GM21526 (cell line): ENCODE measurements around the gene PTPRT.

Source experiments
- ATAC-seq: cut with Tn5 transposase; IDR thresholded peaks from one replicate; pipeline ENCODE4 v1.9.1; 2021; ENCODE audit warnings: moderate library complexity; ENCODE audit not compliant: unreplicated experiment, low FRiP score

PTPRT gene

GRCh38 chr20:42506397-42506796 is 683.3 kb downstream of the PTPRT start:
- no peak for ATAC-seq

GRCh38 chr20:42502591-42502990 is 687.1 kb downstream of the PTPRT start:
- no peak for ATAC-seq

DNA sequence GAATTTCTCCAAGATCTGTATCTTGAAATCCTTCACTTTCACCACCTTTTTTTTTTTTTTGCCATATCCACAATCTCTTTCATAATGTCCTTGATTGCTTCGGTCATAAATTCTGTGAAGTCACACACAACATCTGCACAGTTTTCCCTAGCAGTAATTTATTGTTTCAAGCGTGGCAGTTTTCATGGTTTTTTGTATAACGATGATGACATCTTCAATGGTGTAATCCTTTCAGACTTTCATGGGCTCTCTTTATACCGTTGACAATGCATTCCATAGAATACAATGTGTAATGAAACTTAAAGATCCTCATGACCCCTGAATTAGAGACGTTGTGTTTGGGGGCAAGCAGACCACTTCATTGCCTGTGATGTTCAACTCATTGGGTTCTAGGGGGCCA is 693.1 kb downstream of the PTPRT start:
- no peak for ATAC-seq

DNA sequence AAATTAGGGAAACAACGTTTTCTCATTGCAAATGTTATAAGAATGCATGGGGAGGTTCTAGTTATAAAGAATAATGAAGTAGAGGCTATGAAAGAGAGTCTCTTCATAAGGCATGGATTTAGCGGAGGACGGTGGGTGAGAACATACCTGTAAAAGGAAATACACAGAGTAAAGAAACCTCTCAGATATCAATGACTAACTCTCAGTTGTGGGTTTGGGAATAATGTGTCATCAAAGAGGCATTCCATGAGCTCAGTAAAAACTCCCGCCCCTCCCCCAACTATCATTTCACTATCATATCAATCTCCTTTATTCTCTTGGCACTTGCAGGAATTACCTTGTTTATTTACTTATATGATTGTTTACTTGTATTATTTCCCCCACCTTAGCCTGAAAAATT is 695.4 kb downstream of the PTPRT start:
- no peak for ATAC-seq

GRCh38 chr20:42493001-42493400 is 696.7 kb downstream of the PTPRT start:
- ATAC-seq = no peak

- ATAC-seq = no peak
Observed at GRCh38 chr20:42492290-42492689, 697.4 kb downstream of the PTPRT start.

DNA sequence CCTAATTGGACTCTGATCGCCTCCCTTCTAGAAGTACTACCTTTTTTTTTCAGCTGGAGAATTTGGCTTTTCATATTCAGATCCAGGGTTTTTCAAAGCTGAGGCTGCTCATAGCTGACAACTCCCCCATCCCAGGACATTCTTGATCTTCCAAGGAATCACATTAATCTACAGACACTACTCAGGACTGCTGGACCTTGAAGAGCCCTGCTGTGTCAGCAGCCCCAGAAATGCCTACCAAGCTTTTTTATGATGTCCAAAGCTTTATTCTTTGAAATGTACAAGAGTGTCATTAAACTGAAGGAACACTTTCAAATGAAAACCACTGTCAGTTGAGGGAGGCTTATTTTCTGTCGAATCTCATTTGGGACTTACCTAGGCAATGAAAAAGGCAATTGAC is 704.1 kb downstream of the PTPRT start:
- ATAC-seq = no peak

- ATAC-seq = no peak
Observed at GRCh38 chr20:42484790-42485375, 704.8 kb downstream of the PTPRT start.

- ATAC-seq = no peak
Observed at GRCh38 chr20:42484335-42484734, 705.4 kb downstream of the PTPRT start.

- ATAC-seq = no peak
Observed at GRCh38 chr20:42483730-42484303, 705.9 kb downstream of the PTPRT start.

DNA sequence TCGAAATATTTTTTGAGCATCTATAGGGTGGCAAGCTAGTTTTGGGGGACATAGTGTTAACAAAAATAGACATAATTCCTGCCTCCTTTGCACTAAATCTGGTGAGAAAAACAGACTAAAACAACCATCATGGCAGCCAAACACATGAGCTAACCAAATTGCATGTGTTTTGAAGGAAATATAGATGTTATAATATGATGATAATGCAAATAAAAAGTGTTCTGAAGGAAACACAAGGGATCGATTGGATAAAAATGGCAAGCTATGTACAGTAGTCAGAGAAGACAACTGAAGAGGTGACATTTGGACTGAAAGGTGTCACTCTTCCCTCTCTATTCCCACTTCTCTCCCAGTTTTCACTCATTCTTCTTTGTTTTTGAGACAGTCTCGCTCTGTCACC is 706.9 kb downstream of the PTPRT start:
- no peak for ATAC-seq

- ATAC-seq = no peak
Observed at GRCh38 chr20:42475773-42476172, 713.9 kb downstream of the PTPRT start.

GRCh38 chr20:42474646-42475045 is 715.1 kb downstream of the PTPRT start:
- ATAC-seq = no peak

GRCh38 chr20:42472198-42472597 is 717.5 kb downstream of the PTPRT start:
- ATAC-seq = no peak

DNA sequence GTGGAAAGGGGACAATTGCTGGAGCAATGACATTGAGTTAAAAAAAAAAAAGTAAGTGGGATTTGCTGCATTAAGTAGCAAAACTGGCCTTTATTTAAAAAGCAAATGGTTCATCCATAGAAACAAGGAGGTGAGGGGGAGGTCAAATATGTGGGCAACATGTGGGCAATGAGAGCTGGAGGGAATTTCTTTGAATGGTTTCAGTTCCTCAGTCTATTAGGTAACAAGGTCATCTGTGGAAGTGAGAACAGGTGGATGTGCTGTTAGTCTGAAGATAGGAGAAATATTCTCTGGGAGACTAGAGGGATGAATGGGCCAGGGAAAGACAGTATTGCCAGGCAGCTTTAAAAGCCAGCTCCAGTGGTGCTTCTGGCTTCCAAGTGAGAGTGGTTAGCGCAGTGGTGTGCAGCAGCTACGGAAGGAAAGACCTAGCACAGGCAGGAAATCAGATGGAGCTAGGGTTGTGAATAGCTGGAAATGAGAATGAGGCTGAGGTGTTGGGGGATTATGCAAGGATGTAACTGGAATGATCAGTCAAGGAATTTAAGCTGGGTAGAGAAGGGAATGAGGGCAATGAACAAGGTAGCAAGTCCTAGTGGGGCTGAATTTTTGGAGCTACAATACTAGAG is 727.6 kb downstream of the PTPRT start:
- no peak for ATAC-seq

- ATAC-seq = no peak
Observed at GRCh38 chr20:42461291-42461690, 728.4 kb downstream of the PTPRT start.

- ATAC-seq = no peak
Observed at GRCh38 chr20:42447270-42447669, 742.4 kb downstream of the PTPRT start.

- no peak for ATAC-seq
Observed at GRCh38 chr20:42444799-42445198, 744.9 kb downstream of the PTPRT start.

GRCh38 chr20:42443200-42443599 is 746.5 kb downstream of the PTPRT start:
- no peak for ATAC-seq

- no peak for ATAC-seq
Observed at GRCh38 chr20:42442716-42443115, 747.0 kb downstream of the PTPRT start.

- ATAC-seq = no peak
Observed at GRCh38 chr20:42441864-42442331, 747.8 kb downstream of the PTPRT start.

- ATAC-seq = no peak
Observed at GRCh38 chr20:42441196-42441863, 748.4 kb downstream of the PTPRT start.
